Activated naive CD4-positive, alpha-beta T cell treated with anti-CD3 and anti-CD28 coated beads, Interleukin-2, amount 50 U/mL, for 16 hours (primary cell): Measurements from ENCODE around the gene IL24.
"Not testable (repeated sequence)": the region's sequence is repeated elsewhere in the genome, so short reads cannot be mapped to it uniquely, and the experiment has no call there.

Experiments
- DNase-seq: peaks from one replicate; pipeline ENCODE4 v3.0.0-alpha.2; 2020

IL24 gene

DNA sequence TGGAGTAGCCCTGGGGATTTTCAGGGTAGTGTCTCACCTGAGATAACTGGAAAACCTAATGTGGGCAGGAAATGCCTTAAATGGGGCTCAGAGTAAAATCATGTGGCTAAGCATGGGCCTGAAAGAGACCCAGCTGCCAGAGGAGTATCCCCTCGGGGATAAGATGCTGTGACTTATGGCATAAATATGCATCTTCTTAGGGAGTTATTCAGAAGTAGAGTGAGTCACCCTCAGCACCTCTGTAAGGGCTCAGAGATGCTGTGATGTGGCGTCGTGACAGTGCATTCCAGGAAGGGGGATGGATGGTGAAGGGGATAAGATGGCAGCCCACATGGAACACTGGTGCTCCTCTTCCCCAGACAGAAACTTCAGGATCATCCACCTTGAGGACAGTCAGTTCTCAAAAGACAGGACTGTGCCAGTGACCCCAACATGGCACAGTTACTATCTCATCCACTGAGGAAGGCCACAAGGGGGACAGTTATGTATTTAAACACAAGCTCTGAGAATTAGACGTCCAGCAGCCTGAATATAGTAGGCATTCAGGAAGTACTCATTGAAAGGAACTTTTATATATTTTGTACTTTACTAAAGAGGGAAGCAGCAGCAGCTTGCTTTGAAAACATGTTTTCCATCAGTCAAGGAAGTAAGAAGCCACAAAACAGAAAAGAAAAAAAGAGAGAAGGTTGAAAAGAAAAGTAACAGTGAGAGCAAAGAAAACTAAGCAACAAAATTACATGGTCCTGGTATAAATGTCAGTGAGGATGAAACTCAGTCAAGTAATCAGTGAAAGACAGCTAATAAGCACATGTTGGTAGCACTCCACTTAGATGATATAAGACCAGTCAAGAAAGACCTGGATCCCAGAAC, 8.3 kb downstream of the IL24 start:
- DNase-seq = peak; percentile 60

DNA sequence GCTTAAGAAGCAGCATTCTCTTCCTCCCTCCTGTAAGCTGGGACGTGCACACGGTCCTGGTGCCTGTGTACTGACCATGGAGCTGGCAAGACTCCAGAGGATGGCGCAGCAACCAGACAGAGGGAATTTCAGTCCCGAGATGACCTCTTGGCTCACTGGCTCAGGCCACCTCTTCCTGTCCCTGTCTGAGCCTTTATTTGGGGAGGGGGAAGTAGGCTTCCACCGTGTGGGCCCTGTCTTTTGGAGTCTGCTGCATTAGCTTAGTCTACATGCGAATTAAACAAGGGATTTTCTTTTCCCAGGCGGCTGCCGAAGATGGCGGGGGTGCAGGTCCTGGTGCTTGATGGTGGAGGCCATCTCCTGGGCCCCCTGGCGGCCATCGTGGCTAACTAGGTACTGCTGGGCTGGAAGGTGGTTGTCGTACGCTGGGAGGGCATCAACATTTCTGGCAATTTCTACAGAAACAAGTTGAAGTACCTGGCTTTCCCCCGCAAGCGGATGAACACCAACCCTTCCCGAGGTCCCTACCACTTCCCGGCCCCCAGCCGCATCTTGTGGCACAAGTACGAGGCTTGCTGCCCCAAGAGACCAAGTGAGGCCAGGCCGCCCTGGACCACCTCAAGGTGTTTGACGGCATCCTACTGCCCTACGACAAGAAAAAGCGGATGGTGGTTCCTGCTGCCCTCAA, 10.2 kb downstream of the IL24 start:
- DNase-seq = no peak

DNA sequence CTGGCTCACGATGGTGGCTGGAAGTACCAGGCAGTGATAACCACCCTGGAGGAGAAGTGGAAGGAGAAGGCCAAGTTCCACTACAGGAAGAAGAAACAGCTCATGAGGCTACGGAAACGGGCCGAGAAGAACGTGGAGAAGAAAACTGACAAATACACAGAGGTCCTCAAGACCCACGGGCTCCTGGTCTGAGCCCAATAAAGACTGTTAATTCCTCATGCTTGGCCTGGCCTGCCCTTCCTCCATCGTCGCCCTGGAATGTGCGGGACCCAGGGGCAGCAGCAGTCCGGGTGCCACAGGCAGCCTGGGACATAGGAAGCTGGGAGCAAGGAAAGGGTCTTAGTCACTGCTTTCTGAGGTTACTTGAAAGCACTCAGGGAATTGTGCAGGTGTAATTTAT, 10.8 kb downstream of the IL24 start:
- DNase-seq = no peak

DNA sequence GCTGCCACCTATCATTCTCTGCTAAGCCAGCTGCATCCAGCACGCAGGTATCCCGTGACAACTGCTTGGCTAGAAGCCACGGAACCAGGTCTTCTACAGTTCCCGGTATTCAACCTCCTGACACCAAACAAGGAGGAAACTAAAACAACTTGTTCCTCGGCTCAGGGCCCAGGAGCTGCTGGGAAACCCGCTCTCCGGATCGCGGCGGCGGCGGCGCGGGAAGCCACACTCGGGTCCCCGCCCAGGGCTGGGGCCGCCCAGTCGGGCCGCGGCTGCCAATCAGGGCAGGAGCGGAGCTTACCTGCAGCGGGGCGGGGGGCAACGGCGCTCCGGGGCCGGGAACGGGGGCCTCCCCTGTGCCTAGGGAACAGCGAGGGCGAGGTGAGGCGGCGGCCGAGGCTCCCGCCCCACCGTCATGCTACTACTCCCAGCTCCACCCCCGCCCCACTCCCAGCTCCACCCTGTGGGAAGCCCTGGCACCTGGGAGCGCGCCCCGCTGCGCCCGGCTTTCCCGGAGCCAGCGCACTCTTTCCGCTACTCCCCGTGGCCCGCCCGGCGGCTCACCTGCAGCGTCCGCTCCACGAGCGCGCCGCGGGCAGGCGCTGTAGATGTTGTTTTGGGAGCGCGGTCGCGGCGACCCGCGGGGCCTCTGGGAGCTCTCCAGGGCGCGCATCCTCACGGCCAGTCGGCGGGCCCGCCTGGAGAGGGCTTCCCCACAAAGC, 12.1 kb downstream of the IL24 start:
- DNase-seq = peak; percentile 57

DNA sequence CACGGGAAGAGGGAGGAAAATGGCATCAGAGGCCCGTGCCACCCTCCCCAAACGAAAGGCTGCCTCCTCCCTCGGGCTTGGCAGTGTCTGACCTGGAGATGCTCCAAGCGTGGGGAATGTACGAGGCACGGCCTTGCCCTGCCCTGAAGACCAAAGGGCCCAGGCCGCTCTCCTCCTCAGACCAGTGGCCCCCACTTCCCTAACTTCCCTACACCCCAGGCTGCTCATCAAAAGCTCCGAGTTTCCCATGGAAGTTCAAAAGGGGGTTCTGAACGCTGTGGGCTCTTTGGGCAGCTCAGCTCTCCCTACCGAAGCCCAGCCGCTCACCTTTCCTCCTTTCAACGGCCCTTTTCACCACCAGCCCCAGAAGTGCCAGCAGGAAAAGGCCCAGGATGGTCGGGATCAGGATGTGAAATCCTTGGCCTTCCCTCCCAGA, 12.7 kb downstream of the IL24 start:
- no peak for DNase-seq

DNA sequence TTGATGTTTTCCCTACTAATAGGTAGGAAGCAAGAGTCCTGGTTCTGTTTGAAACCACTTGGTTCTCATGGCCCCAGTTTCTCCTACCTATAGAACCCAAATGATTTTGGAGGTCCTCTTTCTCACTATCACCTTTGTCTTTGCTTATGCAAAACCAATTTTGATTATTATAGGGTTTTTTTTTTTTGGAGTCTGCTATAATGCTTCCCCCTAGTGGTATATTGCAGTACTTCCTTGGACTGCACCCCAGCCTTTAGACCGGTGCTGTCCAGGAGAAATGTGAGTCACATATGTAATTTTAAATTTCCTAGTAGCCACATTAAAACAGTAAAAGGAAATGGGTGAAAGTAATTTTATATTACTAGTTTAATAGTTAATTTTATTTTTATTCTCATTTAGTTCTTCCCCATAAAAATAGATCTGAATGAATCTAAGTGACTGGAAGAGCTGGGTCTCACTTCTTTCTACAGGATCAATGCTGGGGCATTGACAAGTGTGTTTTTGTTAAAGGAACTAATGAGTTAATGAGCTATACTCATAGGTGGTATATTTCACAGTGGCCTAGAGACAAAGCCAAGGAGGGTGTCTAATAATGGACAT, 13.9 kb downstream of the IL24 start:
- no peak for DNase-seq

DNA sequence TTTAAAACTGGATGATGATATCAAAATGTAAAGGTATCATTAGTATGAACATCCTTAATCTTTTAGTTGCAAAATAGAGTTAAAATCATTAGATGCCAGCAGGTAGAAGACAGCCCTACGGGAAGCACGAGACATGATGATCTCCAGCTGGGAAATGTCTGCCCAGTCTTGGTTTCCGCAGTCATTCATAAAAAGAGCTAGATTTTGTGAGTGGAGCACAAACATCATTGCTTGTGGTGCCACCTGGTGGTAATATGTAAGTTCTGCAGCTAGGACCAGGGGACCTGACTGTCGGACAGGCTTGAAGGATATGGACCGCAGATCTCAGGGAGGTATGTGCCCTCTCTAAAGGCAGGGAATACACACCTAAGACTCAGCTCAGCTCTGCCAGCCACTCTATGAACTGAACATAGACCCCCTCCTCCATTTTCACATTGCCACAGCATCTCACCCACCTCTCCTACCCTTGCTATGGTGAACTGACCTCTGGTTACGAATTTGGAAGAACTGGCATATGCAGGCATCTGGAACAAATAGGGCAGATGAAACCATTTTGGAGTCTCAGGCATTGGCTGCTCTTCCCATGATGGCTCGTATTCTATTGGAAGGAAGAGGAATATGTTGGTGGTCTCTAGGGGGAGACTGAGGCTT, 15.3 kb downstream of the IL24 start:
- peak; percentile 57 for DNase-seq

DNA sequence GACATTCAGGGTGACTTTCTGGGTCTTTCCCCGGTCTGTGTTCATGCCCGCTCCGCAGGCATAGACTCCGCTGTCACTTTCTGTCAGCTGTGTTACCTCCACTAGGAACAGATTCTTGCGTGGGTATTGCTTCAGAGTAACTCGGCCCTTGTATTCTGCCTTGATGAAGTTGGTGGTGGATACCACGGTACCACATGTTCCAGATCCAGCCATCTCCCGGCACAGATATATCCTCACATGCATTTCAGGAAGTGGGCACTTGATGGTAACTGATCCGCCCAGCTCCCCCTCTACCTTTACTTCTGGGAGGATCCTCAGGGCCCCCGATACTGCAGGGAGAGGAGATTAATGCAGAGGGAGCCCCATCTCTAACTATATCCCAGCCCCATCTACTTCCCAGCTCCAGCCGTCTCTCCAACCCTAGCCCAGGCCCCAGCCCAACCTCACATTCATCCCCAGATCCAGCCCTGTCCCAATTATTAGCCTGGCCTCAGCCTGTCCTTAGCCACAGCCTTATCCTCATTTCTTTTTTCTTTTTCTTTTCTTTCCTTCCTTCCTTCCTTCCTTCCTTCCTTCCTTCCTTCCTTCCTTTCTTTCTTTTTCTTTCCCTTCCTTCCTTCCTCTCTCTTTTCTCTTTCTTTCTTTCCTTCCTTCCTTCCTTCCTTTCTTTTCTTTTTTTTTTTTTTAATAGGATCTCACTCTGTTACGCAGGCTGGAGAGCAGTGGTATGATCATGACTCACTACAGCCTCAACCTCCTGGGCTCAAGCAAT, 16.7 kb downstream of the IL24 start:
- no peak for DNase-seq

DNA sequence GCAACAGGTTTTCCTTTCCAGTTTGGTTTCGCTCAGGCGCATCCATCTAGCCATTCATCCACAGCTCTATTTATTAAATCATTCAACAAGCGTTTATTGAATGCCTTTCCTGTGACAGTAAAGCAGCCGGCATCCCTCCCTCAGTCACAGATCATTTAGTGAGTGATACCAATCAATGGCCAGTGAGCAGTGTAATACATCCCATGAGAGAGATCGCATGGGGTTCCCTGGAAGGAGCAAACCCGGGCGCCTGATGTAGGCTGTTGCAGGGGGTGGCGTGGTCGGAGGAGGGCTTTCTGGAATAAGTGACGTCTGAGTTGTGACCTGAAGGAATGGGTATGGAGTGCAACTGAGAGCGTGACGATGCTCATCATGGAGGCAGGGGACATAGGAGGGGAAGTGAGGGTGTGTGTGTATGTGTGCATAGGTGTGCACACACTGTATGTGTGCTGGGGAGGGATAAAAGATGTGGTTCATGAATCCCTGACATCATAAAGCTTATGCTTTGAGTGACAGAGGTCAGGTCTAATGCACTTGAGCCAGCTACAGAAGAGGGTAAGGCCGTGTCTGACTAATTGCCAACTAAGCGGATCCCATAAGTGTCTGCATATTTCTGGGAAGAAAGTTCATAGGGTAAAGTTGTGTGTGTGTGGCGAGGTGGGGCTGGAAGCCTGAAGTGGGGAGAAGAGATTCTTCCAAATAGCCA, 17.9 kb downstream of the IL24 start:
- no peak for DNase-seq

DNA sequence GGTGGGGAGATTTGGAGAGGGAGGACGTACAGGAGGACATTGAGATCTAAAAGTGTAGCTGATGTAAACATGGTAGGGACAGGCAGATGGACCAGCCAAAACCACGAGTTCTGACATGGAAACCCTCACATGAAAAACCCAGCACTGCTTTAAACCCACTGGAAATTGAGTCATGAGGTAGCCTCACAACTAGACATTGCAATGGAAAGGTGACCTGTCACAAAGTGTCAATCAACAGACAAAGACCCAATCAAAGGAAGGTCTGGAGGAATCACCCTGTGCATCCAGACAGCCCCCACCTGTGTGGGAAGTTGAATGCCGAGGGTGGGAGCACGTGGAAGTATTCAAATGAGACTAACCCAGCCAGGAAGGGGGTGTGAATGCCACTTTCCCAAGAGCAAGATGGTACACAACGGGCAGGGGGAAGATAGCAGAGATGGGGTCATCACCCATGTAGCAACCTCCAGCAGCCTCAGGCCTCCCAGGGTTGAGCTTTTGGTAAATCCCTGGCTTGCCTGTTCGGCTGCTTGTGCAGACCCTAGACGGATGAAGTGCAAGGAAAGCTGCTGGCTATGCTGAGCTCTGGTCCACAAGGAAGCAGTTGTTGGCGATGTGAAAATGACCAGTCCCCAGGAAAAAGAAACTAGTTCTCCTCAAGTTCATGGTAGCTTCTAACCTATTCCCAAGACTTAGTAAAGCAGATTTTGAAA, 18.9 kb downstream of the IL24 start:
- DNase-seq = no peak

DNA sequence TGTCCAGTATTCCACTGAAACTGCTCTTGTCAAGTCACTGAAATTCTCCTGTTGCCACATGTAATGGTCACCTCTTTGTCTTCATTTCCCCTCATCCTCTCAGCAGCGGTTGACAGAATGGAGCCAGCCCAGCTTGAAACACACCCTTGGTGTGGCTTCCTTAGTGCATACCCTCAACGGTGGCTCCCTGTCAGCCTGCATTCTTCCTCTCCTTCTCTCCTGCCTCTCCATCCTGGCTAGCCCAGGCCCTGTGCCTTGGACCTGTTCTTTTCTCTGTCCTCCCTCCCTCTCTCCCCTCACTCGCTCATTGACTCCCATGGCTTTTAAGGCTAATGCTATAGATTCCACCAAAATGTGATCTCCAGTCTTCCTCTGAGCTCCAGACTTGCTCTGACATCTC, 20.8 kb downstream of the IL24 start:
- DNase-seq = no peak

DNA sequence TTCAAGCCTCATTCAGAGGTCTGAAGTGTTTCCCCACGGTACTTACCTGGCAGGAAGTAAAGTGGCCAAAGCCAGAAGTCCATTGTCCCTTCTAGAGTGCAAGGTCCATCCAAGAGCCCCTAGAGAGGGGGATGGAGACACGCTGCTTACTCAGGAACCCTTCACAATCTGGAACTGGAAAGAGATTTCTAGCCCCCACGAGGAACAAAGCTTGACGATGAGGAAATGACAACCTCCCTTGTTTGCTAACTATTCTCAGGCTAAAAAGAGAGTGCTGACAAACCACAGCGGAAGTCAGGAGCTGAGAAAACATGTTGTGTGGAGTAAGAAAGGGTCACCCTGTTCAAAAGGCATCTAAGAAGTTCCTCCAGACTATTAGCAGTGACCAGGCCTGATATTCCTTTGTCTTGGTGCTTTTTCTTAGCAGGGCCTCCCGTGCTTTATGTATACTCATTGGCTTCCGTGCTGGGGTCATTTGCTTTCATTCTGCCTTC, 24.6 kb downstream of the IL24 start, which contains the start of gene FCMR:
Gene FCMR (minus strand): TSS at position 170 of the 494 bp plus-strand sequence. CDS start 87 bp downstream, at position 83.
- DNase-seq = no peak

DNA sequence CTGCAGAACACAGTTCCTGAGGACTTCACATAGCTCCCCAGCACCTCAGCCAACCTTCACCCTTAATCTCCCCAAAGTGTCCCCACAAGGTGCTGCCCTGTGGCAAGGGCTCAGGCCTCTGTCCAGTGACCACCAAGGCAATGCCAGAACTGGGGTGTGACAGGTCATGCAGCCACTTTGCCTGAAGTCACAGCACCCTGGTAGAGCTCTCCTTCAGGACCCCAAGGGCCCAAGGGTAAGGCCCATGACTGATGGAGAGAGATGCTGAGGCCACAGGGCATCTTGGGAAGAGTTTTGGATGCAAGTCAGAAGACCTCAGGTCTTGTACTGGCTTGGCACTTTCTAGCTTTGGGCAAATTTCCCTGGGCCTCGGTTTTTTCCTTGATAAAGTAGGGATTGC, 25.3 kb downstream of the IL24 start:
- no peak for DNase-seq

DNA sequence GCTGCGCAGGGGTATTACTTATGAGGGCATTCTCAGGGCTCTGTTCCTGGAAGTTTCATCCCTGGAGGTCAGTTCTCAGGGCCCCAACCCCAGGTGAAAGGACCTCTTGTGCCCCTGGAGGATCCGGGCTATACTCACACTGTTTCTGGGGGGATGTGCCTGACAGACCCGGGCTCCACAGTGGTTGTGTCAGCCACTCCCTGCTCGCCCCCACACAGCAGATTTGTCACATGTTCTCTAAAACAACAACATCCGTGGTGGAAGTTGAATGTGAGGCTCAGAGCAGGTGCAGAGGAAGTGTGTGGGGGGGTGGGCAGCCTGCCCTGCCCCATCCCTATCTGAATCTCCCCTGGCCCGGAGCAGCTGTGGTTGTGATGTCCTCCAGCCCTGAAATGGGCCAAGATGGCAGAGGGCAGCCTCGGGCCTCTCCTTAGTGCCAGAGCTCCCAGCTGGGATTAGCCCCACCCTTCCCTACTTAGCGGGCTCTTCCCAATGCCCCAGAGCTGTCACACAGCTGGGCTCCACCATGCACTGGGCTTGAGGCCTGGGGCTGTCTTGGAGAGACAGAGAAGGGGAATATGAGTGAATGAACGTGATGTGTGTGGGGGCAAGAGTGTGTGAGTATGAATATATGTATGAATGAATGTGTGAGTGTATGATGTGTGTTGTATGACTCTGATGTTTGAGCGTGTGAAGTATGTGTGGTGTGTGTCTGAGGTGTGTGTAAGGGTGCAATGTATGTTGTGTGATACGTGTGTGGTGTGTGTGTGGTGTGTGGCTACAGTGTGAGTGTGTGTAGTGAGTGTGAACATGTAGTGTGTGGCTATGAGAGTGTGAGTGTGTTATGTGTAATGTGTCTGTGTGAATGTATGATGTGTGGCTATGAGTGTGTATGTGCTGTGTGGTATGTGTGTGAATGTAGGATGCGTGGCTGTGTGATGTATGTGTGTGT, 26.0 kb downstream of the IL24 start:
- peak; percentile 73 for DNase-seq

DNA sequence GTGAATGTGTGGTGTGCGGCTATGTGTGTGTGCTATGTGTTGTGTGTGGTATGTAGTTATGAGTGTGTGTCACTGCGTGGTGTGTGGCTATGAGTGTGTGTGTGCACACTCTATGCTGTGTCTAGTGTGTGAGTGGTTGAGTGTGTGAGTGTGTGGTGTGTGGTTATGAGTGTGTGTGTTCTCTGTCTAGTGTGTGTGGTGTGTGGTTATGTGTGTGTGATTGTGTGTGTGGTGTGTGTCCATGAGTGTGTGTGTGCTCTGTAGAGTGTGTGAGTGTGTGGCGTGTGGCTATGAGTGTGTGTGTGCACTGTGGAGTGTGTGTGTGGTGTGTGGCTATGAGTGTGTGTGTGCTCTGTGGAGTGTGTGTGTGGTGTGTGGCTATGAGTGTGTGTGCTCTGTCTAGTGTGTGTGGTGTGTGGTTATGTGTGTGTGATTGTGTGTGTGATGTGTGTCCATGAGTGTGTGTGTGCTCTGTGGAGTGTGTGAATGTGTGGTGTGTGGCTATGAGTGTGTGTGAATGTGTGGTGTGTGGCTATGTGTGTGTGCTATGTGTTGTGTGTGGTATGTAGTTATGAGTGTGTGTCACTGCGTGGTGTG, 26.8 kb downstream of the IL24 start:
- DNase-seq = not testable (repeated sequence)

DNA sequence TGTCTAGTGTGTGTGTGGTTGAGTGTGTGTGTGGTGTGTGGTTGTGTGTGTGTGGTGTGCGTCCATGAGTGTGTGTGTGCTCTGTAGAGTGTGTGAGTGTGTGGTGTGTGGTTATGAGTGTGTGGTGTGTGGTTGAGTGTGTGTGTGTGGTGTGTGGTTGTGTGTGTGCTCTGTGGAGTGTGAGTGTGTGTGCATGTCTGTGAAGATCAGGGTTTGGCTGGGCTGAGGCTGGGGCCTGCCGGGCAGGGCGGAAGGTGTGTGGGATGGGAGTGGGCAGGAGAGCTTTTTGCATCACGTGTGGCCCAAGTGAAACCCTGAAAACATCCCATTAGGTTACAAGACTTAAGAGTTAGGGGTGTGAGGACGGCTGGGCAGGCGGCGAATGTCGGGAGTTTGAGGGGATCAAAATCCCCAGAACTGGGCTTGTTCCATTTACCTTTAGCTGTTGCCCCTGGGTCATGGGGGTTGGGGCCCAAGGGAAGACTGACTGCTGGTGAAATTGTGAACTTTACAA, 27.4 kb downstream of the IL24 start:
- DNase-seq = no peak

DNA sequence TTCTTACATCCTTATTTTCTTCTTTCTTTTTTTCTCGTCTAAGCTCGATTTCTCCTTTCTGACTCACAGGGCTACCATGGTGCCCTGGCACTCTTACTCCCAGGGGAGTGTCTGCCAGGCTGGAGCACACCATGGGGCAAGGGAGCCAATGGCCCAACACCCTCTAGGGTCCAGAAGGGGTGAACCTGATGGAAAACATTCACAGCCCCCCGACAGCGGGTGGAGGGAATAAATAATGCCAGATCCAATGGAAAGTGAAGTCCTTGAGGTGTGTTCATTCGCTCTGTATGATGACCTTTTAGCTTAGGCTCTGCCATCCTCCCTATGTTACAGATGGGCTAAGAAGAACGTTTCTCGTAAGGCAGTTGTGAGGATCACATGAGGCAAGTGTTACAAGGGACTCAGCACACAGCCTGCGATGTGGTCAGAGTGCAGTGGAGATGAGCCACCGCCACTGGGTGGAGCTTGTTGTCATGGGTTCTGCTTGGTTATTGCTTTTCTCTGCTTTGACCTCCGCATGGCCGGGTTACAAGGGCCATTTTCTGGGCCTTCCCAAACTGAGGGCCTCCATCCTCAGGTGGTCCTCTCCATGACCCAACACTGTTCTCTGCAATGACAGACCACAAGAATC, 28.0 kb downstream of the IL24 start:
- DNase-seq = no peak

DNA sequence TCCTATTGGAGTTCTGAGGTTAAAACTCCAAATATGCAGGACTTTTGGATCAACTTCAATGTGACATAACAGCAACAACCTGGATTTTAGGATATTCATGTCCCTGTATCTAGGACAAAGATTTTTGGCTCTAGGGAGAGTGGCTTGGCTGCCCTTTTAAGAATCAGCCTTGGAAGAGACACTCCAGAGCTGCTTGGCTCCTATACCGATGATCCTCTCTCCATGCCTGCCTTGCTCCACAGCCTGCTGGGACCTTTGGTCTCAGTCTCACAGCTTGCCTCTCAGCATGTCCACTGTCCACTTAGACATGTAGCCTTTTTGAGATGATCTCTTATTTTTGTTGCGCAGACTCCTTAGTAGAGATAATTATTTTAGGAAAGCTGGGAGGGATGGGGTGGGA, 29.0 kb downstream of the IL24 start:
- DNase-seq = no peak
